Karpas-422 (cell line): Measurements from ENCODE around the gene SACS. TPM values are rescaled to one million over a fixed set of nuclear protein-coding genes. Genes with fewer than 3 reads are reported as not detected.
A peak's percentile ranks its signal among the peaks of the same experiment; 100 is the strongest.
"Not testable (repeated sequence)": the region's sequence is repeated elsewhere in the genome, so short reads cannot be mapped to it uniquely, and the experiment has no call there.

Source experiments
- DNase-seq: peaks from one replicate; pipeline ENCODE4 v3.0.0-alpha.2; 2015
- H2AFZ ChIP-seq: fragments of 200-600 bp; sonication (generic); 2 replicates; pipeline ENCODE4 v1.6.1; 2014; ENCODE audit warnings: antibody characterized with exemption, low read length, mixed read lengths
- H3K27ac ChIP-seq: fragments of 200-600 bp; sonication (generic); 2 replicates; pipeline ENCODE4 v1.5.1; 2014; ENCODE audit warnings: mild to moderate bottlenecking, low read length, moderate library complexity
- H3K27me3 ChIP-seq: fragments of 200-600 bp; sonication (generic); 2 replicates; pipeline ENCODE4 v1.6.1; 2014; ENCODE audit warnings: low read length, mixed read lengths
- H3K36me3 ChIP-seq: fragments of 200-600 bp; sonication (generic); 2 replicates; pipeline ENCODE4 v1.6.1; 2014; ENCODE audit warnings: low read length, mixed read lengths; ENCODE audit not compliant: insufficient read depth
- H3K4me1 ChIP-seq: fragments of 200-600 bp; sonication (generic); 2 replicates; pipeline ENCODE4 v1.6.1; 2014; ENCODE audit warnings: mild to moderate bottlenecking, low read length, mixed read lengths
- H3K4me2 ChIP-seq: fragments of 200-600 bp; sonication (generic); 2 replicates; pipeline ENCODE4 v1.6.1; 2014; ENCODE audit warnings: low read length, low read depth, mild to moderate bottlenecking; ENCODE audit not compliant: poor library complexity, severe bottlenecking
- H3K4me3 ChIP-seq: fragments of 200-600 bp; sonication (generic); 2 replicates; pipeline ENCODE4 v1.5.1; 2014; ENCODE audit warnings: mild to moderate bottlenecking, antibody characterized with exemption, low read length, mixed read lengths
- H3K79me2 ChIP-seq: fragments of 200-600 bp; sonication (generic); 2 replicates; pipeline ENCODE4 v1.6.1; 2014; ENCODE audit warnings: mild to moderate bottlenecking, low read length, mixed read lengths
- H3K9ac ChIP-seq: fragments of 200-600 bp; sonication (generic); 2 replicates; pipeline ENCODE4 v1.6.0; 2014; ENCODE audit warnings: low read length
- H3K9me2 ChIP-seq: fragments of 200-600 bp; sonication (generic), shearing (Covaris generic); replicated peaks from 2 replicates; pipeline ENCODE4 v1.6.0; 2014; ENCODE audit warnings: mild to moderate bottlenecking, low read length, moderate library complexity; ENCODE audit not compliant: insufficient read depth
- H3K9me3 ChIP-seq: fragments of 300-700, 200-600 bp; sonication (generic); 2 replicates; pipeline ENCODE4 v1.6.1; 2014; ENCODE audit warnings: low read length, mixed read lengths
- H4K20me1 ChIP-seq: fragments of 200-600 bp; sonication (generic); 2 replicates; pipeline ENCODE4 v1.6.1; 2014; ENCODE audit warnings: mild to moderate bottlenecking, antibody characterized with exemption, low read length, low read depth; ENCODE audit not compliant: insufficient read depth
- total RNA-seq: library from RNA; depleted of rRNA; stranded (reverse); fragments of >200 nt; shearing (Covaris generic); gene quantifications from 2 replicates; pipeline ENCODE4 v1.2.3, GENCODE V29; 2014; ENCODE audit warnings: low replicate concordance

SACS gene
- total RNA-seq, 1 experiment from 2014 or later, result 37.5 TPM

DNA sequence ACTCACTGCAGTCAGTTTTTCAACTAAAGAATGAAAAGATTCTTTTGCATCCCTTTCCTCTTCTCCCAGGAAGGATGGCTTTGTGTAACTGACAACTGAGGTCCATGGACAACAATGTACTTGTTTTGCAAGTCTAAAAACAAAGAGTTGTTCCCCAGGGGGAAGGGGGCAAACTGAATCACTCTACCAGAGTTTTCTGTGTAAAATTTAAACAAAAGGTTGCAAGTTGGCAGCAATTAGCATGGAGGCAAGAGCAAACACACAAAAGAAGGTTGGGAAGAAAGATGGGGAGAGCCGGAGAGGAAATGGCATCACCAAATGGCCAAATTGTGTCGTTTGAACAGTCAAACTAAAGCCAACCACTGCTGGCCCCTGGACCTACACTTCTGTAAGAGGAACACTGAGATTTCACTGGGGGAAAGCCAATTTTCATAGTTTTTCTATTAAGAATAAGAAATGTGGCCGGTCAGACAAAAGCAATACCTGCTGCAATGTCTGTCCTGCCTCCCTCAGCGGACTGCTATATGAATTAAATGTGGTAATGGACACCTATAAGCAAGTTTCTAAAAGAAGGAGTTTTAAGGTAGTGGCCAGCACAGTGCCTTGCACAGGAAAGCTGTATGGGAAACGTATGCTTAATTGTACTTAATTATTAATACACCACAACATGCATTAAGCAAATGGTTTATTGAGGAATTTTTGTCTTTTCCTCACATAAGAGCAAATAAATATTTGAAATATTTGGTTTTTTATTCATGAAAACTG, 16.1 kb upstream of the SACS start:
- no peaks in the 10 kb centered on the region for H3K9me3 ChIP-seq

GRCh38 chr13:23447927-23448326, 14.4 kb upstream of the SACS start:
- Histone ChIP-seq H3K4me3 (no peak overlapping the region), H2AFZ (no peak overlapping the region), H3K27ac (peak overlapping the region; percentile 31), H3K36me3 (no peaks in the 10 kb centered on the region), H3K9me3 (no peaks in the 10 kb centered on the region), H3K9me2 (no peaks in the 10 kb centered on the region), H3K79me2 (no peaks in the 10 kb centered on the region), H3K9ac (no peak overlapping the region), H3K4me1 (peaks cover 74% of the 10 kb centered on the region), H3K4me2 (no peak overlapping the region), H3K27me3 (no peaks in the 10 kb centered on the region), H4K20me1 (no peaks in the 10 kb centered on the region)
- no peak for DNase-seq

More for the DNA sequence above, 16.1 kb upstream of the SACS start:
- Histone ChIP-seq H3K9me2 (no peaks in the 10 kb centered on the region), H3K4me1 (peaks cover 74% of the 10 kb centered on the region), H3K4me3 (peak overlapping the region; percentile 27), H3K4me2 (peak overlapping the region; percentile 64), H3K36me3 (no peaks in the 10 kb centered on the region), H3K9ac (peak overlapping the region; percentile 52), H2AFZ (peak overlapping the region; percentile 40; the same call in 1 of the 2 replicates), H3K79me2 (no peaks in the 10 kb centered on the region), H3K27me3 (no peaks in the 10 kb centered on the region), H3K27ac (peak overlapping the region; percentile 96), H4K20me1 (no peaks in the 10 kb centered on the region)
- peak; percentile 60 for DNase-seq

DNA sequence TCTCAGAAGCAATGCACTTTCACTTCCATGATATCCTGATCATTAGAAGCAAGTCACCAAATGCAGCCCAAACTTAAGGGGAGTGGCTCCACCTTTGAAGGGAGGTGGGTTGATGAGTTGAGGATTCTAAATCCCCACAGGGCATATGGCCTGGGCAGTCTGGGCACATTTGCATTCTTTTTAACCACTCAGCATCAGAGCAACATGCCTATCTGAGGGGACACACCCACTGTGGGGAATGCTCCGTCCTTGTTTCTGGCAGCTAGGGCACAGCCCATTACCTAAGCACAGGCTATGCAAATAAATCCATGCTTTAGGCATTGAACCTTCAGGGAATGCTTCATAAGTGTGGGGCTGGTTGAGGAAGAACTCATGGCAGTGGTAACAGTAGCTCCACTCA, 12.3 kb upstream of the SACS start:
- DNase-seq, result no peak
- no peaks in the 10 kb centered on the region for H3K9me2 ChIP-seq
- H3K9me3 ChIP-seq, result no peaks in the 10 kb centered on the region
- no peak overlapping the region for H2AFZ ChIP-seq
- H3K9ac ChIP-seq, result no peak overlapping the region
- H3K27ac ChIP-seq, result no peak overlapping the region
- no peaks in the 10 kb centered on the region for H3K36me3 ChIP-seq
- H3K4me2 ChIP-seq, result no peak overlapping the region
- no peak overlapping the region for H3K4me3 ChIP-seq
- H4K20me1 ChIP-seq, result no peaks in the 10 kb centered on the region
- H3K27me3 ChIP-seq, result no peaks in the 10 kb centered on the region
- no peaks in the 10 kb centered on the region for H3K79me2 ChIP-seq
- peaks cover 57% of the 10 kb centered on the region for H3K4me1 ChIP-seq

GRCh38 chr13:23443878-23444277, 10.4 kb upstream of the SACS start:
- Histone ChIP-seq H3K36me3 (no peaks in the 10 kb centered on the region), H3K9ac (peak overlapping the region; percentile 38), H3K9me2 (no peaks in the 10 kb centered on the region), H2AFZ (peak overlapping the region; percentile 13; the same call in 1 of the 2 replicates), H3K79me2 (no peaks in the 10 kb centered on the region), H4K20me1 (no peaks in the 10 kb centered on the region), H3K4me1 (peaks cover 44% of the 10 kb centered on the region), H3K9me3 (no peaks in the 10 kb centered on the region), H3K27me3 (no peaks in the 10 kb centered on the region), H3K4me2 (peak overlapping the region; percentile 58), H3K27ac (peak overlapping the region; percentile 89), H3K4me3 (peak overlapping the region; percentile 9)
- no peak for DNase-seq

DNA sequence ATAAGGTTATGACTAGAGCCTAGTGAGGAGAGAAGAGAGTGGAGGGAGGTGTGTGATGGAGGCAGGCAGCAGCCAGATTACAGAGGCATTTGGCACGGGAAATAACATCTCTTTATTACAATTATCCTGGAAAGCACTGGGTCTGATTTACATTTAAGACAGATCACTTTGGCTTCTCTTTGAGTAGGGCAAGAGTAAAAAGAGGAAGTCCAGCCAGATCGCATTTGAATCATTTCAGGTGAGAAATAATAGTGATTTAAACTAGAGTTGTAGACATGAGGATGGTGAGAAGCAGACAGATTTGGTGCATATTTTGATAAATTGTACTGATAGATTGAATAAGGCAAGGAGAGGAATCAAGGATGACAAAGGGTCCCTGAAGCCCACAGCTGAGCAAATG, 9.6 kb upstream of the SACS start:
- H3K27me3 ChIP-seq, result no peaks in the 10 kb centered on the region
- peak; percentile 86 for DNase-seq
- H3K27ac ChIP-seq, result peak overlapping the region; percentile 89
- H3K9me3 ChIP-seq, result no peaks in the 10 kb centered on the region
- peak overlapping the region; percentile 9; the same call in 1 of the 2 replicates for H3K4me3 ChIP-seq
- no peaks in the 10 kb centered on the region for H3K36me3 ChIP-seq
- peaks cover 49% of the 10 kb centered on the region for H3K4me1 ChIP-seq
- H3K4me2 ChIP-seq, result peak overlapping the region; percentile 58
- H3K9me2 ChIP-seq, result no peaks in the 10 kb centered on the region
- no peaks in the 10 kb centered on the region for H4K20me1 ChIP-seq
- no peaks in the 10 kb centered on the region for H3K79me2 ChIP-seq
- no peak overlapping the region for H2AFZ ChIP-seq
- peak overlapping the region; percentile 38 for H3K9ac ChIP-seq

DNA sequence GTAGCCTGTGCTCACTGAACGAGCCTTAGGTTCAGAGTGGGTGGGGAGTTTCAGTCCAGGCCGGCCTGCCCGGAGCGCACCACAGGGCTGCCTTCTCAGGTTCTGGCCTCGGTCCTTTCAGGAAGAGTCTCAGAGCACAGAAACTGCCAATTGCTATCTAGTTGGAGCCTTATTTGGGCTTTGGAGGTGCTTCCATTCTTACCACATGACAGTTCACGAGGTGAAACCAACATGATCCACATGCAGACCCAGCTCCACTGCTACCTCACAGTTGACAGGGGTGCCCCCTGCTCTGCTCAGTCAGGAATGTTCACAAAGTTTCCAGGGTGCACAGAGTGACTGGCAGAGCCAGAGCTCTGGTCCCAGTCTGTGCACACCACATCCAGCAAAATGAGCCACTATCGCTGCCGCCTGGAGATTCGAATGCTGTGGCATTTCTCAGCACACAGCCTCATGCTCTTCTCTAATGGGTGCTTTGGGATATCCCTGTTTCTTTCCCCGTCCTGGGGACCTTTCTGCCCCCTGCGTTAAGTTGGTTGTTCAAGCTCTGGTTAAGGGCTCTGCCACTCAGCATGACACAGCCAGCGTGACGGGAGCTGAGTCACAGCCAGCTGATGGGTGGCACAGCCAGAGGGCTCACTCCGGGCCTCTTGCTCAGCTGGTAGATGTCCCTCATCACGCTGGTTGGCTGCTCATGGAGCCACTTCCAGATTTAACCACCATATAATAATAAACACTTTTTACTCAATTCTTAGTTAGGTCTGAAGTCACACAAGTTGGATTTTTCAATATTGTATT, 7.5 kb upstream of the SACS start:
- Histone ChIP-seq H3K27ac (no peak overlapping the region), H3K79me2 (no peaks in the 10 kb centered on the region), H4K20me1 (no peaks in the 10 kb centered on the region), H3K4me1 (peaks cover 66% of the 10 kb centered on the region), H3K9me3 (no peaks in the 10 kb centered on the region), H3K4me2 (no peak overlapping the region), H3K4me3 (no peak overlapping the region), H3K9ac (no peak overlapping the region), H3K36me3 (no peaks in the 10 kb centered on the region), H3K9me2 (no peaks in the 10 kb centered on the region), H2AFZ (no peak overlapping the region), H3K27me3 (no peaks in the 10 kb centered on the region)
- DNase-seq, result no peak

DNA sequence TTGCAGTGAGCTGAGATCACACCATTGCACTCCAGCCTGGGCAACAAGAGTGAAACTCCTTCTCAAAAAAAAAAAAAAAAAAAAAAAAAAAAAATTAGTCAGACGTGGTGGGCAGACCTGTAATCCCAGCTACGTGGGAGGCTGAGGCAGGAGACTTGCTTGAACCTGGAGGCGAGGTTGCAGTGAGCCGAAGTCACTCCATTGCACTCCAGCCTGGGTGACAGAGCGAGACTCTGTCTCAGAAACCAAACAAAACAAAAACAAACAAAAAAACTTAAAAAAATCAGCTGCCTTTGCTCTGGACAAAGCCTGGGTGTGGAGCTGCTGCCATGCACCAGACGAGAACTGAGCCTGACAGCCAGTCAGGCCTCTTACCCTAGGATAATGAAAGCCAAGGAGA, 6.8 kb upstream of the SACS start:
- not testable (repeated sequence) for H3K27ac ChIP-seq, H3K79me2 ChIP-seq, H3K9ac ChIP-seq, H3K4me3 ChIP-seq, H2AFZ ChIP-seq, H3K4me2 ChIP-seq, H3K36me3 ChIP-seq, H3K9me3 ChIP-seq, H4K20me1 ChIP-seq, H3K9me2 ChIP-seq, H3K27me3 ChIP-seq, DNase-seq
- H3K4me1 ChIP-seq, result peaks cover 66% of the 10 kb centered on the region

- peak overlapping the region; percentile 45 for H3K4me2 ChIP-seq
- DNase-seq, result no peak
- peaks cover 54% of the 10 kb centered on the region for H3K4me1 ChIP-seq
Measured at GRCh38 chr13:23437916-23438315, 4.4 kb upstream of the SACS start.

More at GRCh38 chr13:23437916-23438315, 4.4 kb upstream of the SACS start:
- Histone ChIP-seq H3K27ac (no peak overlapping the region), H2AFZ (no peak overlapping the region), H3K27me3 (no peaks in the 10 kb centered on the region), H3K4me3 (0 out of 2 replicates have a peak overlapping the region, but pooled peaks have one; percentile 17), H3K79me2 (no peaks in the 10 kb centered on the region), H4K20me1 (no peaks in the 10 kb centered on the region), H3K9ac (0 out of 2 replicates have a peak overlapping the region, but pooled peaks have one; percentile 10), H3K9me3 (no peaks in the 10 kb centered on the region), H3K36me3 (no peaks in the 10 kb centered on the region), H3K9me2 (no peaks in the 10 kb centered on the region)
